HepG2 (cell line): Measurements from ENCODE around the gene TPRG1L. TPM values are rescaled to one million over a fixed set of nuclear protein-coding genes. Genes with fewer than 3 reads are reported as not detected.

ENCODE experiments used
- CSRNP1 ChIP-seq: sonication (generic); formaldehyde crosslinking; IDR thresholded peaks from 2 replicates; pipeline ENCODE4 v1.8.1; 2023; ENCODE audit warnings: mild to moderate bottlenecking, missing genetic modification reagents
- EEA1 ChIP-seq: sonication (generic); formaldehyde crosslinking; IDR thresholded peaks from 2 replicates; pipeline ENCODE4 v1.5.1; 2020; ENCODE audit warnings: mild to moderate bottlenecking, missing genetic modification reagents, borderline replicate concordance
- ELF1 ChIP-seq: sonication (generic); formaldehyde crosslinking; IDR thresholded peaks from 2 replicates; pipeline ENCODE4 v1.4.0; 2020; ENCODE audit warnings: missing genetic modification reagents
- FOXA3 ChIP-seq: IDR thresholded peaks from 2 replicates; pipeline ENCODE4 v1.6.1; 2016; ENCODE audit warnings: missing genetic modification reagents, missing compliant biosample characterization
- HNRNPK ChIP-seq: fragments of 200-400 bp; formaldehyde crosslinking; IDR thresholded peaks from 2 replicates; pipeline ENCODE4 v1.6.1; 2018; ENCODE audit warnings: low read length, low read depth, moderate library complexity, mild to moderate bottlenecking; ENCODE audit not compliant: poor library complexity, severe bottlenecking
- HNRNPLL ChIP-seq: fragments of 200-400 bp; formaldehyde crosslinking; IDR thresholded peaks from 2 replicates; pipeline ENCODE4 v1.6.1; 2017; ENCODE audit warnings: mild to moderate bottlenecking, low read depth, low read length; ENCODE audit not compliant: poor library complexity, severe bottlenecking
- IKZF4 ChIP-seq: sonication (generic); formaldehyde crosslinking; IDR thresholded peaks from 2 replicates; pipeline ENCODE4 v1.5.1; 2020; ENCODE audit warnings: borderline replicate concordance, mild to moderate bottlenecking, low read depth, missing genetic modification reagents; ENCODE audit errors: not compliant biosample characterization
- KMT2A ChIP-seq: sonication (generic); formaldehyde crosslinking; IDR thresholded peaks from 2 replicates; pipeline ENCODE4 v1.4.0; 2020; ENCODE audit warnings: missing genetic modification reagents
- POGZ ChIP-seq: sonication (generic); formaldehyde crosslinking; IDR thresholded peaks from 2 replicates; pipeline ENCODE4 v1.4.0; 2020; ENCODE audit warnings: mild to moderate bottlenecking, missing genetic modification reagents
- SALL1 ChIP-seq: sonication (generic); formaldehyde crosslinking; IDR thresholded peaks from 2 replicates; pipeline ENCODE4 v1.8.0; 2022; ENCODE audit warnings: mild to moderate bottlenecking, missing genetic modification reagents
- SOX6 ChIP-seq, 2 experiments: fragments of 450-650 bp in 1 of 2; sonication (generic) in 1 of 2; formaldehyde crosslinking in 1 of 2; IDR thresholded peaks; 2 replicates each; pipeline versions ENCODE4 v1.4.0 to v1.6.1; 2017 to 2020; ENCODE audit warnings: antibody characterized with exemption in 1 of 2, mild to moderate bottlenecking in 1 of 2, missing genetic modification reagents in 1 of 2
- SP4 ChIP-seq: sonication (generic); formaldehyde crosslinking; IDR thresholded peaks from 2 replicates; pipeline ENCODE4 v1.8.1; 2023; ENCODE audit warnings: mild to moderate bottlenecking, missing genetic modification reagents
- SRSF1 ChIP-seq: fragments of 200-400 bp; formaldehyde crosslinking; optimal IDR thresholded peaks from 2 replicates; pipeline ENCODE3; 2017; ENCODE audit warnings: mild to moderate bottlenecking, low read depth, low read length, moderate library complexity
- UBTF ChIP-seq: sonication (generic); formaldehyde crosslinking; IDR thresholded peaks from 2 replicates; pipeline ENCODE4 v1.4.0; 2020; ENCODE audit warnings: mild to moderate bottlenecking, missing genetic modification reagents
- ZFP1 ChIP-seq: IDR thresholded peaks from 2 replicates; pipeline ENCODE4 v1.6.1; 2016
- ZKSCAN8 ChIP-seq: IDR thresholded peaks from 2 replicates; pipeline ENCODE4 v1.6.1; 2016; ENCODE audit warnings: borderline replicate concordance, missing genetic modification reagents, missing compliant biosample characterization
- ZNF350 ChIP-seq: sonication (generic); formaldehyde crosslinking; IDR thresholded peaks from 2 replicates; pipeline ENCODE4 v1.4.0; 2020; ENCODE audit warnings: mild to moderate bottlenecking, low read depth, missing genetic modification reagents, borderline replicate concordance
- ZNF556 ChIP-seq: sonication (generic); formaldehyde crosslinking; IDR thresholded peaks from 2 replicates; pipeline ENCODE4 v1.4.0; 2020; ENCODE audit warnings: mild to moderate bottlenecking, missing genetic modification reagents, borderline replicate concordance
- ZNF704 ChIP-seq: sonication (generic); formaldehyde crosslinking; IDR thresholded peaks from 2 replicates; pipeline ENCODE4 v1.8.1; 2023; ENCODE audit warnings: mild to moderate bottlenecking, inconsistent platforms, moderate library complexity, missing genetic modification reagents, borderline replicate concordance
- ZNF776 ChIP-seq: sonication (generic); formaldehyde crosslinking; IDR thresholded peaks from 2 replicates; pipeline ENCODE4 v1.4.0; 2020; ENCODE audit warnings: mild to moderate bottlenecking, missing genetic modification reagents
- ZNF883 ChIP-seq: sonication (generic); formaldehyde crosslinking; IDR thresholded peaks from 2 replicates; pipeline ENCODE4 v1.5.1; 2020; ENCODE audit warnings: mild to moderate bottlenecking, missing genetic modification reagents; ENCODE audit errors: not compliant biosample characterization
- ZSCAN22 ChIP-seq: sonication (generic); formaldehyde crosslinking; IDR thresholded peaks from 2 replicates; pipeline ENCODE4 v1.4.0; 2020; ENCODE audit warnings: mild to moderate bottlenecking, missing genetic modification reagents
- ZSCAN31 ChIP-seq: sonication (generic); formaldehyde crosslinking; IDR thresholded peaks from 2 replicates; pipeline ENCODE4 v1.5.0; 2020; ENCODE audit warnings: low read depth, mild to moderate bottlenecking, missing genetic modification reagents
- polyA plus RNA-seq, 8 experiments: library from polyadenylated mRNA; depleted of rRNA in 3 of 8; stranded (reverse) in 7 of 8; unstranded in 1 of 8; fragments of >200 nt; fragmentation: Illumina TruSeq in 4 of 8; extraction: Trizol in 4 of 8; gene quantifications; 2 replicates each; pipeline versions ENCODE4 v1.2.1 to v1.2.3, GENCODE V29; 2011 to 2016; ENCODE audit warnings: low read depth in 4 of 8, missing spikeins in 1 of 8, mixed read lengths in 1 of 8; ENCODE audit not compliant: insufficient read depth in 1 of 8
- total RNA-seq, 5 experiments: library from RNA; depleted of rRNA; stranded (reverse); fragments of >200 nt; fragmentation: Illumina TruSeq; extraction: Trizol; gene quantifications; 2 replicates each; pipeline ENCODE4 v1.2.3, GENCODE V29; 2016; ENCODE audit warnings: low read depth in 1 of 5

The TPRG1L gene
- total and polyA plus RNA-seq, 2 of the 13 experiments (the other 11 are each of a cell fraction or from before 2014, with no cell fraction given) = 21.3 to 37.4 TPM

GRCh38 chr1:3625151-3625907 lies 514 bp downstream of the TPRG1L start (continued):
- TF ChIP-seq KMT2A (CRISPR knock-in tag) (peak; percentile 83), ZNF776 (CRISPR knock-in tag) (no peak; the same call in 1 of the 2 replicates), ZNF556 (peak; percentile 49; the same call in 1 of the 2 replicates), SP4 (CRISPR knock-in tag) (0 out of 2 replicates have a peak, but pooled peaks have one; percentile 41), ZNF350 (CRISPR knock-in tag) (peak; percentile 58; the same call in 1 of the 2 replicates), SRSF1 (peak; percentile 39), ZNF883 (peak; percentile 84), CSRNP1 (peak; percentile 77; the same call in 1 of the 2 replicates), UBTF (CRISPR knock-in tag) (peak; percentile 90), IKZF4 (CRISPR knock-in tag) (peak; percentile 70), ZSCAN31 (CRISPR knock-in tag) (no peak), ELF1 (CRISPR knock-in tag) (no peak), ZSCAN22 (CRISPR knock-in tag) (no peak), HNRNPLL (peak; percentile 21), ZNF704 (no peak), HNRNPK (peak; percentile 54), EEA1 (CRISPR knock-in tag) (peak; percentile 69; the same call in 1 of the 2 replicates), ZFP1 (no peak), SOX6 (IDR thresholded peaks at IDR 0.05) (no peak), SOX6 (CRISPR knock-in tag; IDR thresholded peaks at IDR 0.05) (peak; percentile 78), ZKSCAN8 (CRISPR knock-in tag) (no peak), POGZ (CRISPR knock-in tag) (peak; percentile 39; the same call in 1 of the 2 replicates), FOXA3 (no peak), SALL1 (CRISPR knock-in tag) (peak; percentile 71)
